GM21717 (cell line): Measurements from ENCODE around the gene RCE1.
A peak's percentile ranks its signal among the peaks of the same experiment; 100 is the strongest.

Source experiments
- ATAC-seq: cut with Tn5 transposase; IDR thresholded peaks from one replicate; pipeline ENCODE4 v1.9.1; 2021; ENCODE audit warnings: mild to moderate bottlenecking, moderate library complexity; ENCODE audit not compliant: unreplicated experiment

RCE1 gene

GRCh38 chr11:66885469-66885868, 42.2 kb downstream of the RCE1 start:
- no peak for ATAC-seq

- no peak for ATAC-seq
These were observed 42.8 kb downstream of the RCE1 start for GRCh38 chr11:66885950-66886440.

- ATAC-seq: no peak
These were observed 43.5 kb downstream of the RCE1 start for GRCh38 chr11:66886671-66887221.

- ATAC-seq: no peak
These were observed 44.3 kb downstream of the RCE1 start for GRCh38 chr11:66887526-66887925.

- ATAC-seq: no peak
These were observed 45.0 kb downstream of the RCE1 start for GRCh38 chr11:66888282-66888681.

- no peak for ATAC-seq
These were observed 46.7 kb downstream of the RCE1 start for GRCh38 chr11:66889960-66890359.

- ATAC-seq: peak; percentile 88
These were observed 48.8 kb downstream of the RCE1 start for GRCh38 chr11:66891851-66892660.

- ATAC-seq: no peak
These were observed 49.7 kb downstream of the RCE1 start for GRCh38 chr11:66892911-66893310.

- ATAC-seq: no peak
These were observed 50.9 kb downstream of the RCE1 start for GRCh38 chr11:66894141-66894540.
